RPMI7951 (cell line): ENCODE results near the gene RAP1A. TPM values are rescaled to one million over a fixed set of nuclear protein-coding genes. Genes with fewer than 3 reads are reported as not detected.

Experiments used
- DNase-seq: peaks from one replicate; pipeline ENCODE4 v3.0.0-alpha.2; 2012; ENCODE audit warnings: low read depth
- total RNA-seq: library from RNA; depleted of rRNA; stranded (reverse); fragments of >200 nt; shearing (Covaris generic); gene quantifications from 2 replicates; pipeline ENCODE4 v1.2.3, GENCODE V29; 2014; rRNA removed

The RAP1A gene
- total RNA-seq, 1 experiment from 2014 or later = 36.4 TPM

- no peak for DNase-seq
Observed at GRCh38 chr1:111758373-111758772, 138.8 kb downstream of the RAP1A start.

- DNase-seq = no peak
Observed at GRCh38 chr1:111761717-111762116, 142.1 kb downstream of the RAP1A start.

- DNase-seq = no peak
Observed at GRCh38 chr1:111762332-111762731, 142.7 kb downstream of the RAP1A start.

Other genes starting within 250 kb of the RAP1A start
- 0.20 TPM in 1 of 2 replicates, not detected in the other for gene OVGP1, start 192.1 kb upstream of the RAP1A start, total RNA-seq
- 53.6 and 62.8 TPM in 2 replicates for gene WDR77, start 170.5 kb upstream of the RAP1A start, total RNA-seq
- 707 and 736 TPM in 2 replicates for gene ATP5PB, start 170.3 kb upstream of the RAP1A start, total RNA-seq
- 0.24 TPM in 1 of 2 replicates, not detected in the other for gene C1orf162, start 145.8 kb upstream of the RAP1A start, total RNA-seq
- not detected in 2 replicates for gene ADORA3, start 116.2 kb upstream of the RAP1A start, total RNA-seq
- gene TMIGD3, start 116.2 kb upstream of the RAP1A start, total RNA-seq = not detected in 2 replicates
- gene INKA2, start 119.6 kb downstream of the RAP1A start, total RNA-seq = 1.3 and 1.4 TPM in 2 replicates
- gene DDX20, start 136.1 kb downstream of the RAP1A start, total RNA-seq = 16.1 and 19.9 TPM in 2 replicates